Gastroesophageal sphincter (tissue), 3 donors: Measurements from ENCODE around the gene PROC.

ENCODE experiments used
- EP300 ChIP-seq: sonication (generic); formaldehyde crosslinking; IDR thresholded peaks from one replicate; pipeline ENCODE4 v1.6.1; 2017; ENCODE audit warnings: antibody characterized with exemption, mild to moderate bottlenecking
- POLR2A ChIP-seq, 2 donors: fragments of 450-650 bp; IDR thresholded peaks; one replicate each; pipeline ENCODE4 v1.6.1; 2017; ENCODE audit warnings: antibody characterized with exemption in 2 of 2, mild to moderate bottlenecking in 2 of 2, moderate library complexity in 1 of 2
- POLR2AphosphoS5 ChIP-seq: sonication (generic); formaldehyde crosslinking; IDR thresholded peaks from one replicate; pipeline ENCODE4 v1.6.1; 2017; ENCODE audit warnings: antibody characterized with exemption
- TF ChIP-seq, protein P1 (sequence below), 4 experiments: fragments of 200-600 bp in 2 of 4; fragments of 450-650 bp in 2 of 4; sonication (generic) in 1 of 4; IDR thresholded peaks; one replicate each; pipeline ENCODE4 v1.5.1; 2017 to 2019; ENCODE audit warnings: antibody characterized with exemption in 4 of 4, mild to moderate bottlenecking in 2 of 4, moderate library complexity in 2 of 4

DNA sequence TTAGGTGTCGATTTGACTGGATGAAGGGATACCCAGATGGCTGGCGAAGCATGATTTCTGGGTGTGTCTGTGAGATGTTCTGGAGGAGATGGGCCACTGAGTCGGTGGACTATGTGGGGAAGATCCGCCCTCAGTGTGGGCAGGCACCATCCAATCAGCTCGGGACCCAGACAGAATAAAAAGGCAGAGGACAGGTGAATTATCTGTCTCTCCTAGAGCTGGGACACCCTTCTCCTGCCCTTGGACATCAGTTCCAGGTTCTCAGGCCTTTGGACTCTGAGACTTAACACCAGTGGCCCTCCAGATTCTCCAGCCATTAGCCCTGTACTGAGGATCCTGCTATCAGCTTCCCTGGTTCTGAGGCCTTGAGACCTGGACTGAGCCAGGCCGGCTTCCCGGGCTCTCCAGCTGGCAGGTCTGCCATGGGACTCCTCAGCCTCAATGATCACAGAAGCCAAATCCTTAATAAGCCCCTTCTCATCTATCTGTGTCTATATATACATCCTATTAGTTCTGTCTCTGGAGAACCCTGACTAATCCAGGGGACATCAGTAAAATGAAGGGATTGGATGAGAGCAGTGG lies 11.7 kb downstream of the PROC start:
- TF ChIP-seq POLR2AphosphoS5 (no peak), POLR2A (IDR thresholded peaks at IDR 0.05) (no peak), EP300 (no peak)
- TF ChIP-seq, protein P1, sequence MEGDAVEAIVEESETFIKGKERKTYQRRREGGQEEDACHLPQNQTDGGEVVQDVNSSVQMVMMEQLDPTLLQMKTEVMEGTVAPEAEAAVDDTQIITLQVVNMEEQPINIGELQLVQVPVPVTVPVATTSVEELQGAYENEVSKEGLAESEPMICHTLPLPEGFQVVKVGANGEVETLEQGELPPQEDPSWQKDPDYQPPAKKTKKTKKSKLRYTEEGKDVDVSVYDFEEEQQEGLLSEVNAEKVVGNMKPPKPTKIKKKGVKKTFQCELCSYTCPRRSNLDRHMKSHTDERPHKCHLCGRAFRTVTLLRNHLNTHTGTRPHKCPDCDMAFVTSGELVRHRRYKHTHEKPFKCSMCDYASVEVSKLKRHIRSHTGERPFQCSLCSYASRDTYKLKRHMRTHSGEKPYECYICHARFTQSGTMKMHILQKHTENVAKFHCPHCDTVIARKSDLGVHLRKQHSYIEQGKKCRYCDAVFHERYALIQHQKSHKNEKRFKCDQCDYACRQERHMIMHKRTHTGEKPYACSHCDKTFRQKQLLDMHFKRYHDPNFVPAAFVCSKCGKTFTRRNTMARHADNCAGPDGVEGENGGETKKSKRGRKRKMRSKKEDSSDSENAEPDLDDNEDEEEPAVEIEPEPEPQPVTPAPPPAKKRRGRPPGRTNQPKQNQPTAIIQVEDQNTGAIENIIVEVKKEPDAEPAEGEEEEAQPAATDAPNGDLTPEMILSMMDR (IDR thresholded peaks at IDR 0.05) = no peak
